ENCODE data around the gene DDX1. TPM values are rescaled to one million over a fixed set of nuclear protein-coding genes. Genes with fewer than 3 reads are reported as not detected.

DDX1 gene
- total and polyA plus RNA-seq, 2 of the 4 experiments (the other 2 are of a cell fraction) = 73.6 to 74.9 TPM

DNA sequence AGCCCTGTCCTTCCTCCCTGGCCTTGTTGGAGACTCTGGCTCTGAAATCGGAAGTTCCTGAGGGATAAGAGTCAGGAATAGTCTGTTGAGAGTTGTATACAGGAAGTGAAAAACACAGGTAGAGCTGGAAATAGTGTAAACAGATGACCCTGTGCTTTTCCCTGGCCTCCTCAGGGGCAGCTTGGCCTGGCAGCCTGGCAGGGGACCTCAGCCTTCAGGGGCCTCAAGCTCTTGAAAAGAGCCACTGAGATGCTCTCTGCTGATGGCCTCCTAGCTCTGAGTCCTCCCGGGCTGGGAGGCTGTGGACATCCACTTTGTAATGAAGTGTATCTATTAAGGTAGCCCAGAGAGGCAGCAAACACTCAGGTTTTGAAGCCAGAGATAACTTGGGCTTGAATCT, 79.3 kb downstream of the DDX1 start:
- no peak overlapping the region for H3K14ac ChIP-seq (replicated peaks; ENCODE audit: low read depth, low read length)
- H2AK5ac ChIP-seq (ENCODE audit: low read depth, low read length) = no peak overlapping the region
- H2AFZ ChIP-seq (replicated peaks; ENCODE audit: low read length, poor library complexity) = no peak overlapping the region
- H3K18ac ChIP-seq (ENCODE audit: low read depth, low read length) = no peak overlapping the region
- ChIA-PET POLR2A (ENCODE audit: unreplicated experiment) (no interaction called here), CTCF (no interaction called here)
- no peak overlapping the region for H3K27ac ChIP-seq (ENCODE audit: insufficient read depth, low read length)
- H3K9me1 ChIP-seq (ENCODE audit: insufficient read depth, low read length) = no peaks in the 10 kb centered on the region
- H3K9me3 ChIP-seq (ENCODE audit: control insufficient read depth, insufficient read depth, low read length) = no peaks in the 10 kb centered on the region; the same call in 1 of the 2 replicates
- BruUV-seq (replicated peaks) = no TSS peak
- dilution Hi-C loops (cut with HindIII; ENCODE audit: low sequenced_read_pairs, unreplicated experiment) (no loop called here), intact Hi-C loops (cut with micrococcal nuclease) (no loop called here), in situ Hi-C loops (cut with MboI; ENCODE audit: low sequenced_read_pairs) (no loop called here)
- H3K36me3 ChIP-seq (ENCODE audit: control insufficient read depth, insufficient read depth, low read length) = no peaks in the 10 kb centered on the region
- WGBS, 2 experiments (ENCODE audit: extremely low coverage in 2 of 2, insufficient read length in 1 of 2) = no CpG with 5 or more reads among the region's 2 CpGs
- ATAC-seq (ENCODE audit: low read depth) (no peak), DNase-seq (no peak)
- no peak overlapping the region for H3K4me3 ChIP-seq (ENCODE audit: insufficient read depth, low read depth, low read length)
- H3K9ac ChIP-seq (ENCODE audit: low read depth, low read length) = no peak overlapping the region
- no peak overlapping the region for H3K23ac ChIP-seq (ENCODE audit: low read depth, low read length)
- no peak overlapping the region for H4K91ac ChIP-seq (ENCODE audit: insufficient read depth, low read depth, low read length)
- H4K5ac ChIP-seq (ENCODE audit: low read depth, low read length) = no peak overlapping the region
- no peaks in the 10 kb centered on the region for H3K27me3 ChIP-seq (ENCODE audit: control insufficient read depth, insufficient read depth, low read length)
- H4K20me1 ChIP-seq (ENCODE audit: insufficient read depth, low read length) = no peaks in the 10 kb centered on the region
- no peak overlapping the region for H2BK20ac ChIP-seq (ENCODE audit: low read depth, low read length)
- H2BK15ac ChIP-seq (ENCODE audit: low read depth, low read length) = no peak overlapping the region
- H3K56ac ChIP-seq (ENCODE audit: extremely low read depth, insufficient read depth, low read length) = no peak overlapping the region
- TF ChIP-seq POLR2A (IDR thresholded peaks at IDR 0.05; ENCODE audit: low read depth, low read length) (no peak), MAFK (IDR thresholded peaks at IDR 0.05; ENCODE audit: low read depth, low read length) (no peak), SMC3 (IDR thresholded peaks at IDR 0.05; ENCODE audit: low read depth, low read length) (no peak), CHD1 (IDR thresholded peaks at IDR 0.05; ENCODE audit: low read depth, low read length) (no peak), MXI1 (IDR thresholded peaks at IDR 0.05; ENCODE audit: borderline replicate concordance, low read depth, low read length) (no peak), BHLHE40 (IDR thresholded peaks at IDR 0.05; ENCODE audit: low read depth, low read length) (no peak), MAZ (IDR thresholded peaks at IDR 0.05; ENCODE audit: borderline replicate concordance, low read depth, low read length) (no peak), RCOR1 (IDR thresholded peaks at IDR 0.05; ENCODE audit: insufficient replicate concordance, low read length) (no peak), RFX5 (IDR thresholded peaks at IDR 0.05; ENCODE audit: low read depth, low read length) (no peak), CEBPB (IDR thresholded peaks at IDR 0.05; ENCODE audit: low read depth, low read length) (no peak), NFE2L2 (IDR thresholded peaks at IDR 0.05; ENCODE audit: low read depth, low read length) (no peak), FOS (IDR thresholded peaks at IDR 0.05; ENCODE audit: low read depth, low read length) (no peak), RAD21 (IDR thresholded peaks at IDR 0.05; ENCODE audit: low read length) (no peak)
- TF ChIP-seq, protein P1, sequence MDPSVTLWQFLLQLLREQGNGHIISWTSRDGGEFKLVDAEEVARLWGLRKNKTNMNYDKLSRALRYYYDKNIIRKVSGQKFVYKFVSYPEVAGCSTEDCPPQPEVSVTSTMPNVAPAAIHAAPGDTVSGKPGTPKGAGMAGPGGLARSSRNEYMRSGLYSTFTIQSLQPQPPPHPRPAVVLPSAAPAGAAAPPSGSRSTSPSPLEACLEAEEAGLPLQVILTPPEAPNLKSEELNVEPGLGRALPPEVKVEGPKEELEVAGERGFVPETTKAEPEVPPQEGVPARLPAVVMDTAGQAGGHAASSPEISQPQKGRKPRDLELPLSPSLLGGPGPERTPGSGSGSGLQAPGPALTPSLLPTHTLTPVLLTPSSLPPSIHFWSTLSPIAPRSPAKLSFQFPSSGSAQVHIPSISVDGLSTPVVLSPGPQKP (IDR thresholded peaks at IDR 0.05; ENCODE audit: borderline replicate concordance, low read depth, low read length) = no peak
- TF ChIP-seq, protein P2, sequence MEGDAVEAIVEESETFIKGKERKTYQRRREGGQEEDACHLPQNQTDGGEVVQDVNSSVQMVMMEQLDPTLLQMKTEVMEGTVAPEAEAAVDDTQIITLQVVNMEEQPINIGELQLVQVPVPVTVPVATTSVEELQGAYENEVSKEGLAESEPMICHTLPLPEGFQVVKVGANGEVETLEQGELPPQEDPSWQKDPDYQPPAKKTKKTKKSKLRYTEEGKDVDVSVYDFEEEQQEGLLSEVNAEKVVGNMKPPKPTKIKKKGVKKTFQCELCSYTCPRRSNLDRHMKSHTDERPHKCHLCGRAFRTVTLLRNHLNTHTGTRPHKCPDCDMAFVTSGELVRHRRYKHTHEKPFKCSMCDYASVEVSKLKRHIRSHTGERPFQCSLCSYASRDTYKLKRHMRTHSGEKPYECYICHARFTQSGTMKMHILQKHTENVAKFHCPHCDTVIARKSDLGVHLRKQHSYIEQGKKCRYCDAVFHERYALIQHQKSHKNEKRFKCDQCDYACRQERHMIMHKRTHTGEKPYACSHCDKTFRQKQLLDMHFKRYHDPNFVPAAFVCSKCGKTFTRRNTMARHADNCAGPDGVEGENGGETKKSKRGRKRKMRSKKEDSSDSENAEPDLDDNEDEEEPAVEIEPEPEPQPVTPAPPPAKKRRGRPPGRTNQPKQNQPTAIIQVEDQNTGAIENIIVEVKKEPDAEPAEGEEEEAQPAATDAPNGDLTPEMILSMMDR (conservative IDR thresholded peaks at IDR 0.05; ENCODE audit: low read depth, low read length) = no peak
- TF ChIP-seq, protein P3, sequence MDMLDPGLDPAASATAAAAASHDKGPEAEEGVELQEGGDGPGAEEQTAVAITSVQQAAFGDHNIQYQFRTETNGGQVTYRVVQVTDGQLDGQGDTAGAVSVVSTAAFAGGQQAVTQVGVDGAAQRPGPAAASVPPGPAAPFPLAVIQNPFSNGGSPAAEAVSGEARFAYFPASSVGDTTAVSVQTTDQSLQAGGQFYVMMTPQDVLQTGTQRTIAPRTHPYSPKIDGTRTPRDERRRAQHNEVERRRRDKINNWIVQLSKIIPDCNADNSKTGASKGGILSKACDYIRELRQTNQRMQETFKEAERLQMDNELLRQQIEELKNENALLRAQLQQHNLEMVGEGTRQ (IDR thresholded peaks at IDR 0.05; ENCODE audit: low read depth, low read length) = no peak
- no peaks in the 10 kb centered on the region for H3K79me1 ChIP-seq (ENCODE audit: low read depth in 1 of 2, low read length in 2 of 2)
- no peak overlapping the region for H2BK120ac ChIP-seq (ENCODE audit: low read depth, low read length)
- no peak overlapping the region for H4K8ac ChIP-seq (ENCODE audit: low read depth in 2 of 2, low read length in 2 of 2)
- H2BK5ac ChIP-seq (ENCODE audit: low read depth, low read length, poor library complexity, severe bottlenecking) = no peak overlapping the region
- no peak overlapping the region for H3K4ac ChIP-seq (ENCODE audit: low read depth, low read length)
- H3K4me1 ChIP-seq (ENCODE audit: control insufficient read depth, insufficient read depth, low read length) = no peaks in the 10 kb centered on the region
- H2AK9ac ChIP-seq (replicated peaks; ENCODE audit: low read depth, low read length, poor library complexity) = no peak overlapping the region
- H3K4me2 ChIP-seq (ENCODE audit: low read depth, low read length) = no peak overlapping the region

Measured in IMR-90 (cell line).